Endothelial cell (in vitro differentiated cells): Measurements from ENCODE around the gene ERC2. TPM values are rescaled to one million over a fixed set of nuclear protein-coding genes. Genes with fewer than 3 reads are reported as not detected.

Experiments
- DNase-seq: peaks from one replicate; pipeline ENCODE4 v3.0.0; 2021; ENCODE audit warnings: low spot score
- H3K27ac Mint-ChIP-seq: one replicate; pipeline ENCODE4 v1.8.0; 2021; ENCODE audit warnings: mixed read lengths, inconsistent platforms; ENCODE audit not compliant: unreplicated experiment
- H3K27me3 Mint-ChIP-seq: one replicate; pipeline ENCODE4 v1.8.0; 2021; ENCODE audit warnings: mild to moderate bottlenecking, moderate library complexity, mixed read lengths, inconsistent platforms; ENCODE audit not compliant: unreplicated experiment
- H3K36me3 Mint-ChIP-seq: one replicate; pipeline ENCODE4 v1.8.0; 2021; ENCODE audit warnings: mild to moderate bottlenecking, low read depth, mixed read lengths, inconsistent platforms; ENCODE audit not compliant: unreplicated experiment
- H3K4me1 Mint-ChIP-seq: one replicate; pipeline ENCODE4 v1.8.0; 2021; ENCODE audit warnings: mild to moderate bottlenecking, mixed read lengths, inconsistent platforms; ENCODE audit not compliant: unreplicated experiment
- H3K4me3 Mint-ChIP-seq: one replicate; pipeline ENCODE4 v1.8.0; 2021; ENCODE audit warnings: mild to moderate bottlenecking, mixed read lengths, inconsistent platforms; ENCODE audit not compliant: unreplicated experiment
- H3K9me3 Mint-ChIP-seq: one replicate; pipeline ENCODE4 v1.8.0; 2021; ENCODE audit warnings: mixed read lengths, inconsistent platforms; ENCODE audit not compliant: unreplicated experiment
- total RNA-seq: library from RNA; stranded (reverse); fragmentation: NEBNext Ultra II Directional; extraction: Animal tissue kit (Norgen Biotek cat#: 25700); gene quantifications from one replicate; pipeline ENCODE4 v1.2.1, GENCODE V29; 2021; ENCODE audit not compliant: unreplicated experiment
- TF ChIP-seq, protein P1 (sequence below): fragments of 200-600 bp; sonication (generic); IDR thresholded peaks from one replicate; pipeline ENCODE4 v1.5.0; 2021; ENCODE audit warnings: antibody characterized with exemption; ENCODE audit not compliant: unreplicated experiment

ERC2 gene
- total RNA-seq, 1 donor from 2014 or later, result 20.5 TPM

GRCh38 chr3:55521064-55521737 is 947.1 kb downstream of the ERC2 start:
- no peaks in the 10 kb centered on the region for H3K36me3 Mint-ChIP-seq
- TF ChIP-seq, protein P1, sequence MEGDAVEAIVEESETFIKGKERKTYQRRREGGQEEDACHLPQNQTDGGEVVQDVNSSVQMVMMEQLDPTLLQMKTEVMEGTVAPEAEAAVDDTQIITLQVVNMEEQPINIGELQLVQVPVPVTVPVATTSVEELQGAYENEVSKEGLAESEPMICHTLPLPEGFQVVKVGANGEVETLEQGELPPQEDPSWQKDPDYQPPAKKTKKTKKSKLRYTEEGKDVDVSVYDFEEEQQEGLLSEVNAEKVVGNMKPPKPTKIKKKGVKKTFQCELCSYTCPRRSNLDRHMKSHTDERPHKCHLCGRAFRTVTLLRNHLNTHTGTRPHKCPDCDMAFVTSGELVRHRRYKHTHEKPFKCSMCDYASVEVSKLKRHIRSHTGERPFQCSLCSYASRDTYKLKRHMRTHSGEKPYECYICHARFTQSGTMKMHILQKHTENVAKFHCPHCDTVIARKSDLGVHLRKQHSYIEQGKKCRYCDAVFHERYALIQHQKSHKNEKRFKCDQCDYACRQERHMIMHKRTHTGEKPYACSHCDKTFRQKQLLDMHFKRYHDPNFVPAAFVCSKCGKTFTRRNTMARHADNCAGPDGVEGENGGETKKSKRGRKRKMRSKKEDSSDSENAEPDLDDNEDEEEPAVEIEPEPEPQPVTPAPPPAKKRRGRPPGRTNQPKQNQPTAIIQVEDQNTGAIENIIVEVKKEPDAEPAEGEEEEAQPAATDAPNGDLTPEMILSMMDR, result no peak
- H3K9me3 Mint-ChIP-seq, result no peaks in the 10 kb centered on the region
- H3K27ac Mint-ChIP-seq, result peak overlapping the region; percentile 85
- peak overlapping the region; percentile 39 for H3K4me3 Mint-ChIP-seq
- no peak for DNase-seq
- peaks cover 46% of the 10 kb centered on the region for H3K4me1 Mint-ChIP-seq
- peaks cover 4% of the 10 kb centered on the region for H3K27me3 Mint-ChIP-seq

- peaks cover 39% of the 10 kb centered on the region for H3K4me1 Mint-ChIP-seq
Measured at GRCh38 chr3:55519019-55519418, 949.2 kb downstream of the ERC2 start.

GRCh38 chr3:55518451-55518850 is 949.8 kb downstream of the ERC2 start:
- H3K4me1 Mint-ChIP-seq, result peaks cover 34% of the 10 kb centered on the region
- peaks cover 2% of the 10 kb centered on the region for H3K27me3 Mint-ChIP-seq
- H3K27ac Mint-ChIP-seq, result no peak overlapping the region

More at GRCh38 chr3:55519019-55519418, 949.2 kb downstream of the ERC2 start:
- Mint-ChIP-seq H3K9me3 (no peaks in the 10 kb centered on the region), H3K27ac (no peak overlapping the region), H3K27me3 (peaks cover 4% of the 10 kb centered on the region), H3K36me3 (no peaks in the 10 kb centered on the region), H3K4me3 (no peak overlapping the region)
- TF ChIP-seq, protein P1, result no peak
- DNase-seq, result no peak

DNA sequence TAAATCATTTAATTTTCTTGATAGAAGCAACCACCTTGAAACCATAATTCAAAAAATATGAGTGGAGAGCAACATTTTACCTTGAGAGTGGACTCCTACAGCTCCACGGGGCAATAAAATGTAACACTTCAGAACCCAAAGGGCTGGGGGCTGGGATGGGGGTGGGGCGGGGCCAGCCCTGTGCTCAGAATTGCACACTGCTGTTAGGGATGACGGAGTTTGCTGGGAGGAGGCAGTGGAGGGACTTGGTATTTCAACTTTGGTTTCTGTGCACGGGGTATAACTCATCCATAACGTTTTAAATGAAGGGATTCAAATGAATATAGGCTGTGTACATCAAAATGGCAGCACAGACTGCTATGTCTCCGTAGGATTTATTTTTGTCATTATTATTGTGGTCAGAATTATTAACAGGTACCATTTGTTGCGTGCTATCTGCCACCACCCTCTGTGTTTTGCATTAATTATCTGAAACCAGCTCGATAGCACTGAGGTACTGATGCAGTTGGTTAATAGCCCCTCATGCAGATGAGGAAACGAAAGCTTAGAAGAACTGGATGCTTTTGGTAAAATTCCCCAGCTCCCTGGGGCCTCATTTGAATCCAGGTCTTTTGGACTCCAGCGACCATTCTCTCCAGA is 951.8 kb downstream of the ERC2 start:
- DNase-seq, result no peak
- Mint-ChIP-seq H3K4me3 (no peak overlapping the region), H3K27ac (no peak overlapping the region), H3K4me1 (peaks cover 22% of the 10 kb centered on the region), H3K27me3 (peaks cover 2% of the 10 kb centered on the region), H3K36me3 (no peaks in the 10 kb centered on the region), H3K9me3 (no peaks in the 10 kb centered on the region)
- TF ChIP-seq, protein P1, result no peak

More at GRCh38 chr3:55518451-55518850, 949.8 kb downstream of the ERC2 start:
- DNase-seq, result no peak
- Mint-ChIP-seq H3K9me3 (no peaks in the 10 kb centered on the region), H3K4me3 (no peak overlapping the region), H3K36me3 (no peaks in the 10 kb centered on the region)
- TF ChIP-seq, protein P1, result no peak
